Smooth muscle cell (in vitro differentiated cells): Measurements from ENCODE around the gene TPCN1. TPM values are rescaled to one million over a fixed set of nuclear protein-coding genes. Genes with fewer than 3 reads are reported as not detected.

Source experiments
- DNase-seq: peaks from one replicate; lab custom pipeline; 2025; ENCODE audit not compliant: unreplicated experiment; lab: John Stamatoyannopoulos, UW
- H2AFZ ChIP-seq: fragments of 200-600 bp; sonication (generic); 2 replicates; pipeline ENCODE4 v1.6.0; 2016; ENCODE audit warnings: antibody characterized with exemption, low read depth, mild to moderate bottlenecking
- H3F3A ChIP-seq: fragments of 200-600 bp; sonication (generic); 2 replicates; pipeline ENCODE4 v1.6.0; 2017; ENCODE audit warnings: antibody characterized with exemption, low read depth
- H3K27ac ChIP-seq: fragments of 200-600 bp; sonication (generic); 2 replicates; pipeline ENCODE4 v1.5.1; 2016; ENCODE audit warnings: low read depth, mild to moderate bottlenecking
- H3K27me3 ChIP-seq: fragments of 200-600 bp; sonication (generic); 2 replicates; pipeline ENCODE4 v1.6.1; 2016; ENCODE audit warnings: low read depth, mild to moderate bottlenecking
- H3K36me3 ChIP-seq: fragments of 200-600 bp; sonication (generic); 2 replicates; pipeline ENCODE4 v1.5.1; 2016; ENCODE audit warnings: low read depth
- H3K4me1 ChIP-seq: fragments of 200-600 bp; sonication (generic); 2 replicates; pipeline ENCODE4 v1.5.1; 2016; ENCODE audit warnings: low read depth
- H3K4me2 ChIP-seq: fragments of 200-600 bp; sonication (generic); 2 replicates; pipeline ENCODE4 v1.6.0; 2016; ENCODE audit warnings: mild to moderate bottlenecking
- H3K4me3 ChIP-seq: fragments of 200-600 bp; sonication (generic); 2 replicates; pipeline ENCODE4 v1.5.1; 2016; ENCODE audit warnings: mild to moderate bottlenecking
- H3K79me2 ChIP-seq: fragments of 200-600 bp; sonication (generic); 2 replicates; pipeline ENCODE4 v1.6.0; 2016; ENCODE audit warnings: low read depth, mild to moderate bottlenecking
- H3K9ac ChIP-seq: fragments of 200-600 bp; sonication (generic); 2 replicates; pipeline ENCODE4 v1.6.0; 2016; ENCODE audit warnings: low read depth
- H3K9me3 ChIP-seq: fragments of 200-600 bp; sonication (generic); replicated peaks from 2 replicates; pipeline ENCODE4 v1.5.1; 2016; ENCODE audit warnings: low read depth
- H4K20me1 ChIP-seq: fragments of 200-600 bp; sonication (generic); 2 replicates; pipeline ENCODE4 v1.6.0; 2016; ENCODE audit warnings: low read depth
- CTCF ChIP-seq: fragments of 200-600 bp; sonication (generic); IDR thresholded peaks from 2 replicates; pipeline ENCODE4 v1.5.1; 2017; ENCODE audit warnings: borderline replicate concordance, mild to moderate bottlenecking, antibody characterized with exemption; ENCODE audit not compliant: insufficient read depth, poor library complexity, severe bottlenecking
- WGBS: methylation state at CpG from one replicate; pipeline ENCODE4 v1.1.7; 2016; ENCODE audit warnings: low lambda C conversion rate; 5-methylcytosine and 5-hydroxymethylcytosine counted together
- polyA plus RNA-seq: library from polyadenylated mRNA; unstranded; fragments of >200 nt; fragmentation: Nextera tagmentation; extraction: Ambion mirVana; gene quantifications from 2 replicates; pipeline ENCODE4 v1.2.1, GENCODE V29; 2016
- total RNA-seq: library from RNA; depleted of rRNA; stranded (reverse); fragments of >200 nt; gene quantifications from 2 replicates; pipeline ENCODE4 v1.2.3, GENCODE V29; 2014

Gene TPCN1
- total and polyA plus RNA-seq, 2 experiments from 2014 or later, result 12.9 to 29.2 TPM

GRCh38 chr12:113306382-113306781 lies 85.1 kb downstream of the TPCN1 start:
- H3K27me3 ChIP-seq, result no peaks in the 10 kb centered on the region
- peaks cover 4% of the 10 kb centered on the region for H3K4me1 ChIP-seq
- H2AFZ ChIP-seq, result no peak overlapping the region
- H3K4me3 ChIP-seq, result no peak overlapping the region
- no peaks in the 10 kb centered on the region for H3K79me2 ChIP-seq
- 60% methylated on average over 11 of the region's 11 CpGs for WGBS
- no peaks in the 10 kb centered on the region for H4K20me1 ChIP-seq
- no peak for DNase-seq
- H3K36me3 ChIP-seq, result no peaks in the 10 kb centered on the region
- H3K27ac ChIP-seq, result no peak overlapping the region
- TF ChIP-seq CTCF, result no peak
- H3K9me3 ChIP-seq, result no peaks in the 10 kb centered on the region
- H3K9ac ChIP-seq, result no peak overlapping the region
- H3F3A ChIP-seq, result no peaks in the 10 kb centered on the region
- H3K4me2 ChIP-seq, result no peak overlapping the region

DNA sequence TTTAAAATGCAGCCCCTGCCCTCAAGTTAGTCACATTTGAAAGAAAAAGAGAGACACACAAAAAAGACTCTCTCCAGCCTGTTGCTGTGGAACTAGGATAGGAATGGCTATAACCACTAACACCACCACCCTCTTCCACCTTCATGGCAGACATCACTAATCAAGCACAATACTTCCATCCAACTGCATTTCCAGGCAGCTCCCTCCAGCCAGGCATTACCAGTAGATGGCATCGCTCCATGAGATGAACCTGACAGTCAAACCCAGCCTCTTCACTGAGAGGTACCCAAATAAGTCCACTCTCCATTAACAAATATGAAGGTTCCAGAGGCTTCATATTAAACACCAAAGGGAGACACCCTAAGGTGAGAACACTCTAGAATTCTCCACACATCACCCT lies 89.2 kb downstream of the TPCN1 start:
- no peak overlapping the region for H3K27ac ChIP-seq
- no peak overlapping the region for H3K4me2 ChIP-seq
- H3K79me2 ChIP-seq, result no peaks in the 10 kb centered on the region
- DNase-seq, result no peak
- H3K36me3 ChIP-seq, result no peaks in the 10 kb centered on the region
- H3F3A ChIP-seq, result no peaks in the 10 kb centered on the region
- TF ChIP-seq CTCF, result no peak
- H3K4me1 ChIP-seq, result peaks cover 4% of the 10 kb centered on the region
- WGBS, result 100% methylated on average over 1 of the region's 1 CpG
- H3K4me3 ChIP-seq, result no peak overlapping the region
- H3K9ac ChIP-seq, result no peak overlapping the region
- H3K9me3 ChIP-seq, result no peaks in the 10 kb centered on the region
- no peaks in the 10 kb centered on the region for H4K20me1 ChIP-seq
- H2AFZ ChIP-seq, result no peak overlapping the region
- H3K27me3 ChIP-seq, result no peaks in the 10 kb centered on the region

DNA sequence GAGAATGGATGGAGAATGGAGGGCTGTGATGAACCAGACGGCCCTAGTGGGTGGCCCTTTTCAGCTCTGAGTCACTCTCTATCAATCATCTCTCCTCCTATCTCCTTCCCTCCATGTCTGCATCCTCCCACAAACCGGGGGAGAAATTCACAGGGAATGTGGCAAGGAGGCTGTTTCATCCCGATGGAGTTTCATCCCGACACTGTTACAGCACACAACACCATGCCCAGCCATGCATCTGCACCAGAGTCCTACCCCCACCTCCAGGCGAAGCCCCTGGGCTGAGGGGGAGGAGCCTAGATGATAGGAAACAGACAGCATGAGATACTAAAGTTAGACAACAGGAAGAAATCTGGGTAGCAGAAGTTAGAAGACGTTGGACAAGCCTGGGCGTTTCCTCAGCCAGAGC lies 92.9 kb downstream of the TPCN1 start:
- TF ChIP-seq CTCF, result no peak
- no peak overlapping the region for H2AFZ ChIP-seq
- no peaks in the 10 kb centered on the region for H3K9me3 ChIP-seq
- H3F3A ChIP-seq, result no peaks in the 10 kb centered on the region
- no peaks in the 10 kb centered on the region for H3K27me3 ChIP-seq
- H3K79me2 ChIP-seq, result no peaks in the 10 kb centered on the region
- H3K4me1 ChIP-seq, result no peaks in the 10 kb centered on the region
- H3K4me2 ChIP-seq, result no peak overlapping the region
- no peak for DNase-seq
- H3K27ac ChIP-seq, result no peak overlapping the region
- H4K20me1 ChIP-seq, result no peaks in the 10 kb centered on the region
- no peak overlapping the region for H3K4me3 ChIP-seq
- WGBS, result 26% methylated on average over 7 of the region's 7 CpGs
- no peaks in the 10 kb centered on the region for H3K36me3 ChIP-seq
- no peak overlapping the region for H3K9ac ChIP-seq

- Histone ChIP-seq H3K27me3 (no peaks in the 10 kb centered on the region), H3K4me3 (no peak overlapping the region), H3K4me2 (no peak overlapping the region), H3K79me2 (no peaks in the 10 kb centered on the region), H2AFZ (no peak overlapping the region), H3K36me3 (no peaks in the 10 kb centered on the region), H3K9ac (no peak overlapping the region), H3K9me3 (no peaks in the 10 kb centered on the region), H4K20me1 (no peaks in the 10 kb centered on the region), H3K4me1 (no peaks in the 10 kb centered on the region), H3F3A (no peaks in the 10 kb centered on the region), H3K27ac (no peak overlapping the region)
- no peak for TF ChIP-seq CTCF
- 76% methylated on average over 9 of the region's 9 CpGs for WGBS
- no peak for DNase-seq
Measured at GRCh38 chr12:113315358-113315757, 94.1 kb downstream of the TPCN1 start.
